Mucosa of descending colon (tissue), 3 donors: ENCODE data around the gene CHST14. TPM values are rescaled to one million over a fixed set of nuclear protein-coding genes. Genes with fewer than 3 reads are reported as not detected.
A peak's percentile ranks its signal among the peaks of the same experiment; 100 is the strongest.

Experiments used
- ATAC-seq: fragments of 200-7000 bp; cut with Tn5 transposase; one replicate; pipeline ENCODE4 v1.9.1; 2020; ENCODE audit warnings: mild to moderate bottlenecking, moderate library complexity
- DNase-seq, 3 donors: peaks; one replicate each; pipeline ENCODE4 v3.0.0-alpha.2; 2020
- H3K36me3 ChIP-seq: fragments of 200-600 bp; one replicate; pipeline ENCODE4 v1.8.0; 2021; ENCODE audit warnings: low read depth, mild to moderate bottlenecking
- H3K4me1 ChIP-seq: fragments of 200-600 bp; one replicate; pipeline ENCODE4 v1.8.0; 2021; ENCODE audit warnings: low read depth, mild to moderate bottlenecking
- H3K4me3 ChIP-seq: fragments of 200-600 bp; one replicate; pipeline ENCODE4 v1.8.0; 2021; ENCODE audit warnings: mild to moderate bottlenecking
- H3K9me3 ChIP-seq: fragments of 200-600 bp; one replicate; pipeline ENCODE4 v1.8.0; 2021; ENCODE audit warnings: mild to moderate bottlenecking
- CTCF ChIP-seq: fragments of 200-600 bp; IDR thresholded peaks from one replicate; pipeline ENCODE4 v1.8.0; 2022; ENCODE audit warnings: antibody characterized with exemption, mild to moderate bottlenecking
- intact Hi-C, 2 donors: fragments of 100-400 bp; cut with DNase I in 1 of 2; cut with micrococcal nuclease in 1 of 2; formaldehyde crosslinking; loops; one replicate each; pipeline versions ENCODE4 v1.11.0 to v1.11.1; 2022; cut with DNase I, micrococcal nuclease
- total RNA-seq, 3 donors: library from RNA; stranded (reverse); fragmentation: NEBNext Ultra II Directional in 2 of 3; extraction: Animal tissue kit (Norgen Biotek cat#: 25700) in 2 of 3; gene quantifications; one replicate each; pipeline versions ENCODE4 v1.2.1 to v1.2.4, GENCODE V29; 2021 to 2023
- donor health status: DM: no; HTN: no; CAD: no; lungs with moderate emphysema.
- donor health status: DM: no; HTN: no; CAD: no.
- donor health status: DM: no; HTN: yes; CAD: no.

Gene CHST14
- total RNA-seq, 3 donors from 2014 or later: 3.5 to 10.5 (median 4.8) TPM

GRCh38 chr15:40444736-40445135 is 26.0 kb upstream of the CHST14 start:
- ATAC-seq (no peak), DNase-seq (no peak)
- TF ChIP-seq CTCF: no peak
- H3K36me3 ChIP-seq: no peaks in the 10 kb centered on the region
- peaks cover 35% of the 10 kb centered on the region for H3K4me1 ChIP-seq
- intact Hi-C loops: no loop called here
- H3K9me3 ChIP-seq: no peaks in the 10 kb centered on the region
- H3K4me3 ChIP-seq: no peak overlapping the region

- DNase-seq: peak in 1 of 3 donors; percentile 27
- Histone ChIP-seq H3K4me3 (no peak overlapping the region), H3K4me1 (peaks cover 40% of the 10 kb centered on the region), H3K36me3 (no peaks in the 10 kb centered on the region), H3K9me3 (no peaks in the 10 kb centered on the region)
- intact Hi-C loops: no loop called here
- peak; percentile 16 for ATAC-seq
- TF ChIP-seq CTCF: no peak
Measured at GRCh38 chr15:40445421-40445922, 25.3 kb upstream of the CHST14 start.

- intact Hi-C loops: no loop called here
- ATAC-seq (no peak), DNase-seq (no peak)
- Histone ChIP-seq H3K4me1 (peaks cover 45% of the 10 kb centered on the region), H3K9me3 (no peaks in the 10 kb centered on the region), H3K36me3 (no peaks in the 10 kb centered on the region), H3K4me3 (no peak overlapping the region)
- TF ChIP-seq CTCF: no peak
Measured at GRCh38 chr15:40446144-40446543, 24.6 kb upstream of the CHST14 start.

- peak; percentile 67 for ATAC-seq
- no peak overlapping the region for H3K4me3 ChIP-seq
- no peaks in the 10 kb centered on the region for H3K36me3 ChIP-seq
- no peaks in the 10 kb centered on the region for H3K9me3 ChIP-seq
- peaks cover 56% of the 10 kb centered on the region for H3K4me1 ChIP-seq
- peak in 1 of 3 donors; percentile 37 for DNase-seq
- no peak for TF ChIP-seq CTCF
- intact Hi-C loops: no loop called here
Measured at GRCh38 chr15:40448354-40448753, 22.4 kb upstream of the CHST14 start.

- TF ChIP-seq CTCF: no peak
- Histone ChIP-seq H3K9me3 (no peaks in the 10 kb centered on the region), H3K4me3 (no peak overlapping the region), H3K36me3 (no peaks in the 10 kb centered on the region), H3K4me1 (peaks cover 62% of the 10 kb centered on the region)
- DNase-seq (no peak), ATAC-seq (no peak)
- intact Hi-C loops: no loop called here
Measured at GRCh38 chr15:40449275-40449674, 21.5 kb upstream of the CHST14 start.

- no peak for TF ChIP-seq CTCF
- Histone ChIP-seq H3K4me1 (peaks cover 63% of the 10 kb centered on the region), H3K36me3 (no peaks in the 10 kb centered on the region), H3K4me3 (no peak overlapping the region), H3K9me3 (no peaks in the 10 kb centered on the region)
- ATAC-seq (no peak), DNase-seq (no peak)
- intact Hi-C loops: no loop called here
Measured at GRCh38 chr15:40450047-40450446, 20.7 kb upstream of the CHST14 start.
